MM.1S (cell line): Measurements from ENCODE around the gene WIZ.

ENCODE experiments used
- CTCF ChIP-seq: fragments of 300-600 bp; sonication (generic); IDR thresholded peaks from 2 replicates; pipeline ENCODE4 v1.5.1; 2016; ENCODE audit warnings: antibody characterized with exemption, low read length, mixed read lengths
- EZH2 ChIP-seq: fragments of 300-600 bp; sonication (generic); optimal IDR thresholded peaks from 2 replicates; pipeline ENCODE3; 2017; ENCODE audit warnings: low read depth, mild to moderate bottlenecking, antibody characterized with exemption, low read length, mixed read lengths
- EZH2phosphoT487 ChIP-seq: fragments of 300-600 bp; sonication (generic); IDR thresholded peaks from 2 replicates; pipeline ENCODE4 v1.6.1; 2018; ENCODE audit warnings: antibody characterized with exemption, low read length

GRCh38 chr19:15475611-15476010 is 25.9 kb upstream of the WIZ start:
- TF ChIP-seq CTCF, result no peak
- TF ChIP-seq EZH2, result no peak
- no peak for TF ChIP-seq EZH2phosphoT487
